ENCODE results near the gene PCDHA11.
A peak's percentile ranks its signal among the peaks of the same experiment; 100 is the strongest.
"Not testable (repeated sequence)": the region's sequence is repeated elsewhere in the genome, so short reads cannot be mapped to it uniquely, and the experiment has no call there.

Gene PCDHA11, protein sequence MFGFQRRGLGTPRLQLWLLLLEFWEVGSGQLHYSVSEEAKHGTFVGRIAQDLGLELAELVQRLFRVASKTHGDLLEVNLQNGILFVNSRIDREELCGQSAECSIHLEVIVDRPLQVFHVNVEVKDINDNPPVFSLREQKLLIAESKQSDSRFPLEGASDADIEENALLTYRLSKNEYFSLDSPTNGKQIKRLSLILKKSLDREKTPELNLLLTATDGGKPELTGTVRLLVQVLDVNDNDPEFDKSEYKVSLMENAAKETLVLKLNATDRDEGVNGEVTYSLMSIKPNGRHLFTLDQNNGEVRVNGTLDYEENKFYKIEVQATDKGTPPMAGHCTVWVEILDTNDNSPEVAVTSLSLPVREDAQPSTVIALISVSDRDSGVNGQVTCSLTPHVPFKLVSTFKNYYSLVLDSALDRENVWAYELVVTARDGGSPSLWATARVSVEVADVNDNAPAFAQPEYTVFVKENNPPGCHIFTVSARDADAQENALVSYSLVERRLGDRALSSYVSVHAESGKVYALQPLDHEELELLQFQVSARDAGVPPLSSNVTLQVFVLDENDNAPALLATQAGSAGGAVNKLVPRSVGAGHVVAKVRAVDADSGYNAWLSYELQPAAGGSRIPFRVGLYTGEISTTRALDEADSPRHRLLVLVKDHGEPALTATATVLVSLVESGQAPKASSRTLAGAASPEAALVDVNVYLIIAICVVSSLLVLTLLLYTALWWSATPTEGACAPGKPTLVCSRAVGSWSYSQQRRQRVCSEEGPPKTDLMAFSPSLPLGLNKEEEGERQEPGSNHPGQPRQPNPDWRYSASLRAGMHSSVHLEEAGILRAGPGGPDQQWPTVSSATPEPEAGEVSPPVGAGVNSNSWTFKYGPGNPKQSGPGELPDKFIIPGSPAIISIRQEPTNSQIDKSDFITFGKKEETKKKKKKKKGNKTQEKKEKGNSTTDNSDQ

DNA sequence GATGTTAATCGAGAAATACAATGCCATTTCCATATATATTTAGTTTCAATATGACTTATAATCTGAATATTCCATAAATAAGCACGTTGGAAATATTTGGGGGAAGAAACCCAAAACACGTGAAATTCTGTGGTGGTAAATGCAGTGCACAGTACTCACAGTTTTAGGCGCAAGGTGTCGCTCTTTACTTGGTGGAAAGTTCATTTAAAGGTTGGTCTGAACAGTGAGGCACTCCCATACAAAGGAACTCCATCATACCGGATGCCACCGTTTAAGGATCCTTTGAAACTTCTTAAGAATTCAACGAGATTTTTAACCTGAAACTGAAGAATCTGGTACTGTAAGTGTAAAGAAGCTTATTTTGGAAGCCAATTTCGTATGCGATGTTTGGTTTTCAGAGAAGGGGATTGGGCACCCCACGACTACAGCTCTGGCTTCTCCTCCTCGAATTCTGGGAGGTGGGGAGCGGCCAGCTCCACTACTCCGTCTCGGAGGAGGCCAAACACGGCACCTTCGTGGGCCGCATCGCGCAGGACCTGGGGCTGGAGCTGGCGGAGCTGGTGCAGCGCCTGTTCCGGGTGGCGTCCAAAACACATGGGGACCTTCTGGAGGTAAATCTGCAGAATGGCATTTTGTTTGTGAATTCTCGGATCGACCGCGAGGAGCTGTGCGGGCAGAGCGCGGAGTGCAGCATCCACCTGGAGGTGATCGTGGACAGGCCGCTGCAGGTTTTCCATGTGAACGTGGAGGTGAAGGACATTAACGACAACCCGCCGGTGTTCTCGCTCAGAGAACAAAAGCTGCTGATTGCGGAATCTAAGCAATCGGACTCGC lies at the start of gene PCDHA11:
Gene PCDHA11 (plus strand): TSS at position 237 of the 834 bp plus-strand sequence. CDS start 147 bp downstream, at position 384.
- peak; percentile 83 for FAIRE-seq

DNA sequence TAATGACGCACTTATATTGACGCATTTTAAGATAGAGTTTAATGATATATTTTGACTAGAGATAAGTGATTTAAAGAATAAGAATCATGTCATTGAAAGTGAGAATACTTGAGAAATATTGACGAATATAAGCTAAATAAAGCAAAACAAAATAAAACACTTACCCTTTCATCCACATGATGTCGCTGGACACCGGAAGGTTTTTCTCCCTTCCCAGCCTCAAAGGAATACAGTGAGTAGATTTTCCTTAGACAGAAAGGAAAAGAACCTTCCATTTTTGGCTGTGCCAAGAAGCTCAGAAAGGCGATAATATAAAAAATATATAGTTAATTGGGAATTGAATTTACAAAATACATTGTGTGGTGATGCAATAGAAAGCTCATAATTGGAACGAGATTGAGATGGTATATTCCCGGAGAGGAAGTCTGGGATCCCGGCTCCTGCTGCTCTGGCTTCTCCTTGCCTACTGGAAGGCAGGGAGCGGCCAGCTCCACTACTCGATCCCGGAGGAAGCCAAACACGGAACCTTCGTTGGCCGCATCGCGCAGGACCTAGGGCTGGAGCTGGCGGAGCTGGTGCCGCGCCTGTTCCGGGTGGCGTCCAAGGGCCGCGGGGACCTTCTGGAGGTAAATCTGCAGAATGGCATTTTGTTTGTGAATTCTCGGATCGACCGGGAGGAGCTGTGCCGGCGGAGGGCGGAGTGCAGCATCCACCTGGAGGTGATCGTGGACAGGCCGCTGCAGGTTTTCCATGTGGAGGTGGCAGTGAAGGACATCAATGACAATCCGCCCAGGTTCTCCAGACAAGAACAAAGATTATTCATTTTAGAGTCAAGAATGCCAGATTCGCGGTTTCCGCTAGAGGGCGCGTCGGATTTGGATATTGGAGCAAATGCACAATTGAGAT lies 47.1 kb upstream of the PCDHA11 start, which contains the start of gene PCDHA5:
Gene PCDHA5 (plus strand): TSS at position 239 of the 906 bp plus-strand sequence.
- no peak for FAIRE-seq

DNA sequence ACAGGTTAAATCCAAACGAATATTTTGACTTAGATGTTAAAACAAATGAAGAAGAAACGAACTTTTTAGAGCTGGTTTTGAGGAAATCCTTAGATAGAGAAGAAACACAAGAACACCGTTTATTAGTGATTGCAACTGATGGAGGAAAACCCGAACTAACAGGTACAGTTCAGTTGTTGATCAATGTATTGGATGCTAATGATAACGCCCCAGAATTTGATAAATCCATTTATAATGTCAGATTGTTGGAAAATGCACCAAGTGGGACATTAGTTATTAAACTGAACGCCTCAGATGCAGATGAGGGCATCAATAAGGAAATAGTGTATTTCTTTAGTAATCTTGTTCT lies 46.5 kb upstream of the PCDHA11 start:
- FAIRE-seq, result no peak

DNA sequence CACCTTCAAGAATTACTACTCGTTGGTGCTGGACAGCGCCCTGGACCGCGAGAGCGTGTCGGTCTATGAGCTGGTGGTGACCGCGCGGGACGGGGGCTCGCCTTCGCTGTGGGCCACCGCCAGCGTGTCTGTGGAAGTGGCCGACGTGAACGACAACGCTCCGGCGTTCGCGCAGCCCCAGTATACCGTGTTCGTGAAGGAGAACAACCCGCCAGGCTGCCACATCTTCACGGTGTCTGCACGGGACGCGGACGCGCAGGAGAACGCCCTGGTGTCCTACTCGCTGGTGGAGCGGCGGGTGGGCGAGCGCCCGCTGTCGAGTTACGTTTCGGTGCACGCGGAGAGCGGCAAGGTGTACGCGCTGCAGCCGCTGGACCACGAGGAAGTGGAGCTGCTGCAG lies 45.8 kb upstream of the PCDHA11 start:
- FAIRE-seq, result not testable (repeated sequence)

DNA sequence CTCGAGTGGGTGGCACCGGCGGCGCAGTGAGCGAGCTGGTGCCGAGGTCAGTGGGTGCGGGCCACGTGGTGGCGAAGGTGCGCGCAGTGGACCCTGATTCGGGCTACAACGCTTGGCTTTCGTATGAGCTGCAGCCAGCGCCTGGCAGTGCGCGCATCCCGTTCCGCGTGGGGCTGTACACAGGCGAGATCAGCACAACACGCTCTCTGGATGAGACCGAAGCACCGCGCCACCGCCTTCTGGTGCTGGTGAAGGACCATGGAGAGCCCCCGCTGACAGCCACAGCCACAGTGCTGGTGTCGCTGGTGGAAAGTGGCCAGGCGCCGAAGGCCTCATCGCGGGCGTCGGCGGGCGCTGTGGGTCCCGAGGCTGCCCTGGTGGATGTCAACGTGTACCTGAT lies 45.3 kb upstream of the PCDHA11 start:
- FAIRE-seq, result no peak

DNA sequence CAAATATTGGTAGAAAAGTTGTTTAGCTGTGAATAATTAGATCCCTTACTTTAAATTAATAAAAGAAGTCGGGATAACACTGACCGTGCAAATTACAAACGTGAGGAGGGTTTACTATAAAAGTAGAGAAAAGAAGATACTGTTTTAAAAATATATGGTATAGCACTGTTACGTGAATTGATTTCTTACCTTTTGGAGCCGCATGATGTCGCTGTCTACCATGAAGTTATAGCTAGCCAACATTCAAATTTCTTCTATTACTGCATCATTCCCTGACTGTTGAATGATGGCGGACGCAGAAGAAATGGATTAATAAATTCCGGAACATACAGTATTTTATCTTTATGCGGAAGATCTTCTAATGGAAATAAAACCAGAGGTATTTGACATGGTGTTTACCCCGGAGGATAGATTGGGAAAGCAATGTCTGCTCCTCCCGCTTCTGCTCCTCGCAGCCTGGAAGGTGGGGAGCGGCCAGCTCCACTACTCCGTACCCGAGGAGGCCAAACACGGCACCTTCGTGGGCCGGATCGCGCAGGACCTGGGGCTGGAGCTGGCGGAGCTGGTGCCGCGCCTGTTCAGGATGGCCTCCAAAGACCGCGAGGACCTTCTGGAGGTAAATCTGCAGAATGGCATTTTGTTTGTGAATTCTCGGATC lies 40.9 kb upstream of the PCDHA11 start, which contains the start of gene PCDHA6:
Gene PCDHA6 (plus strand): TSS at position 257 of the 658 bp plus-strand sequence. CDS start 132 bp downstream, at position 389.
- FAIRE-seq, result no peak

DNA sequence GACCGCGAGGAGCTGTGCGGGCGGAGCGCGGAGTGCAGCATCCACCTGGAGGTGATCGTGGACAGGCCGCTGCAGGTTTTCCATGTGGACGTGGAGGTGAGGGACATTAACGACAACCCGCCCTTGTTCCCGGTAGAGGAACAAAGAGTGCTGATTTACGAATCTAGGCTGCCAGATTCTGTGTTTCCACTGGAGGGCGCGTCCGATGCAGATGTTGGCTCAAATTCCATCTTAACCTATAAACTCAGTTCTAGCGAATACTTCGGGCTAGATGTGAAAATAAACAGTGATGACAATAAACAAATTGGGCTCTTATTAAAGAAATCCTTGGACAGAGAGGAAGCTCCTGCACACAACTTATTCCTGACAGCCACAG lies 40.4 kb upstream of the PCDHA11 start:
- FAIRE-seq, result no peak

DNA sequence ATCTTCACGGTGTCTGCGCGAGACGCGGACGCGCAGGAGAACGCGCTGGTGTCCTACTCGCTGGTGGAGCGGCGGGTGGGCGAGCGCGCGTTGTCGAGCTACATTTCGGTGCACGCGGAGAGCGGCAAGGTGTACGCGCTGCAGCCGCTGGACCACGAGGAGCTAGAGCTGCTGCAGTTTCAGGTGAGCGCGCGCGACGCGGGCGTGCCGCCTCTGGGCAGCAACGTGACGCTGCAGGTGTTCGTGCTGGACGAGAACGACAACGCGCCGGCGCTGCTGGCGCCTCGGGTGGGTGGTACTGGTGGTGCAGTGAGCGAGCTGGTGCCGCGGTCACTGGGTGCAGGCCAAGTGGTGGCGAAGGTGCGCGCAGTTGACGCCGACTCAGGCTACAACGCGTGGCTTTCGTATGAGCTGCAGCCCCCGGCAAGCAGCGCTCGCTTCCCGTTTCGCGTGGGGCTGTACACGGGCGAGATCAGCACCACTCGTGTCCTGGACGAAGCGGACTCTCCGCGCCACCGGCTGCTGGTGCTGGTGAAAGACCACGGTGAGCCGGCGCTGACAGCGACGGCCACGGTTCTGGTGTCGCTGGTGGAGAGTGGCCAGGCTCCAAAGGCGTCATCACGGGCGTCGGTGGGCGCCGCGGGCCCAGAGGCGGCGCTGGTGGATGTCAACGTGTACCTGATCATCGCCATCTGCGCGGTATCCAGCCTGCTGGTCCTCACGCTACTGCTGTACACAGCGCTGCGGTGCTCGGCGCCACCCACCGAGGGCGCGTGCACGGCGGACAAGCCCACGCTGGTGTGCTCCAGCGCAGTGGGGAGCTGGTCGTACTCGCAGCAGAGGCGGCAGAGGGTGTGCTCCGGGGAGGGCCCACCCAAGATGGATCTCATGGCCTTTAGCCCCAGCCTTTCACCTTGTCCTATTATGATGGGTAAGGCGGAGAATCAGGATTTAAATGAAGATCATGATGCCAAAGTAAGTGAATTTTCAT lies 39.0 kb upstream of the PCDHA11 start:
- not testable (repeated sequence) for FAIRE-seq

DNA sequence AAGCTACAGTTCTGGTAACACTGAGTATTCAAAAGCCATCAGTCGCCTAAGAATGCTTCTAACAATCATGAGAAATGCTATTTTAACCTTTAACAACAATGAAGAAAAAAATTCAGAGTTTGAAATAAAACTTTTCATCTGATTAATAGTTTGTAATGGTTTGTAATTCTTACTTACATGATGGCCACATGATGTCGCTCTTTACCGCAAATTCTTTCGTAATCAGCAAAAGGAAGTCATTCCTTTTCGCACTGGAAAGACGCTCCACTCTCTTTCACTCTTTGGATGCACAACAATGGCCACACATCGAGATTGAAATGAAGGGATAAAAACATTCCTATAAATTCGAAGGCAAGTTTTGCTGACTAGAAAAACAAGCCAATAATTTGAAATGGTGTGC lies 34.8 kb upstream of the PCDHA11 start, which contains the start of gene PCDHA7:
Gene PCDHA7 (plus strand): TSS at position 277 of the 400 bp plus-strand sequence. CDS start 115 bp downstream, at position 392.
- FAIRE-seq, result no peak

DNA sequence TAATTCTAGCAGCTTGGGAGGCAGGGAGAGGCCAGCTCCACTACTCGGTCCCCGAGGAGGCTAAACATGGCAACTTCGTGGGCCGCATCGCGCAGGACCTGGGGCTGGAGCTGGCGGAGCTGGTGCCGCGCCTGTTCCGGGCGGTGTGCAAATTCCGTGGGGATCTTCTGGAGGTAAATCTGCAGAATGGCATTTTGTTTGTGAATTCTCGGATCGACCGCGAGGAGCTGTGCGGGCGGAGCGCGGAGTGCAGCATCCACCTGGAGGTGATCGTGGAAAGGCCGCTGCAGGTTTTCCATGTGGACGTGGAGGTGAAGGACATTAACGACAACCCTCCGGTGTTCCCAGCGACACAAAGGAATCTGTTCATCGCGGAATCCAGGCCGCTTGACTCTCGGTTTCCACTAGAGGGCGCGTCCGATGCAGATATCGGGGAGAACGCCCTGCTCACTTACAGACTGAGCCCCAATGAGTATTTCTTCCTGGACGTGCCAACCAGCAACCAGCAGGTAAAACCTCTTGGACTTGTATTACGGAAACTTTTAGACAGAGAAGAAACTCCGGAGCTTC lies 34.2 kb upstream of the PCDHA11 start:
- not testable (repeated sequence) for FAIRE-seq

DNA sequence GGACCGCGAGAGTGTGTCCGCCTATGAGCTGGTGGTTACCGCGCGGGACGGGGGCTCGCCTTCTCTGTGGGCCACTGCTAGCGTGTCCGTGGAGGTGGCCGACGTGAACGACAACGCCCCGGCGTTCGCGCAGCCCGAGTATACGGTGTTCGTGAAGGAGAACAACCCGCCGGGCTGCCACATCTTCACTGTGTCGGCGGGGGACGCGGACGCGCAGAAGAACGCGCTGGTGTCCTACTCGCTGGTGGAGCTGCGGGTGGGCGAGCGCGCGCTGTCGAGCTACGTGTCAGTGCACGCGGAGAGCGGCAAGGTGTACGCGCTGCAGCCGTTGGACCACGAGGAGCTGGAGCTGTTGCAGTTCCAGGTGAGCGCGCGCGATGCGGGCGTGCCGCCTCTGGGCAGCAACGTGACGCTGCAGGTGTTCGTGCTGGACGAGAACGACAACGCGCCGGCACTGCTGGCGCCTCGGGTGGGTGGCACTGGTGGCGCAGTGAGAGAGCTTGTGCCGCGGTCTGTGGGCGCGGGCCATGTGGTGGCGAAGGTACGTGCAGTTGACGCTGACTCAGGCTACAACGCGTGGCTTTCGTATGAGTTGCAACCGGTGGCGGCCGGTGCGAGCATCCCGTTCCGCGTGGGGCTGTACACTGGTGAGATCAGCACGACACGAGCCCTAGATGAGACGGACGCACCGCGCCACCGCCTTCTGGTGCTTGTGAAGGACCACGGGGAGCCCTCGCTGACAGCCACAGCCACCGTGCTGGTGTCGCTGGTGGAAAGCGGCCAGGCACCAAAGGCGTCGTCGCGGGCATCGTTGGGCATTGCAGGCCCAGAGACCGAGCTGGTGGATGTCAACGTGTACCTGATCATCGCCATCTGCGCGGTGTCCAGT lies 32.9 kb upstream of the PCDHA11 start:
- no peak for FAIRE-seq

DNA sequence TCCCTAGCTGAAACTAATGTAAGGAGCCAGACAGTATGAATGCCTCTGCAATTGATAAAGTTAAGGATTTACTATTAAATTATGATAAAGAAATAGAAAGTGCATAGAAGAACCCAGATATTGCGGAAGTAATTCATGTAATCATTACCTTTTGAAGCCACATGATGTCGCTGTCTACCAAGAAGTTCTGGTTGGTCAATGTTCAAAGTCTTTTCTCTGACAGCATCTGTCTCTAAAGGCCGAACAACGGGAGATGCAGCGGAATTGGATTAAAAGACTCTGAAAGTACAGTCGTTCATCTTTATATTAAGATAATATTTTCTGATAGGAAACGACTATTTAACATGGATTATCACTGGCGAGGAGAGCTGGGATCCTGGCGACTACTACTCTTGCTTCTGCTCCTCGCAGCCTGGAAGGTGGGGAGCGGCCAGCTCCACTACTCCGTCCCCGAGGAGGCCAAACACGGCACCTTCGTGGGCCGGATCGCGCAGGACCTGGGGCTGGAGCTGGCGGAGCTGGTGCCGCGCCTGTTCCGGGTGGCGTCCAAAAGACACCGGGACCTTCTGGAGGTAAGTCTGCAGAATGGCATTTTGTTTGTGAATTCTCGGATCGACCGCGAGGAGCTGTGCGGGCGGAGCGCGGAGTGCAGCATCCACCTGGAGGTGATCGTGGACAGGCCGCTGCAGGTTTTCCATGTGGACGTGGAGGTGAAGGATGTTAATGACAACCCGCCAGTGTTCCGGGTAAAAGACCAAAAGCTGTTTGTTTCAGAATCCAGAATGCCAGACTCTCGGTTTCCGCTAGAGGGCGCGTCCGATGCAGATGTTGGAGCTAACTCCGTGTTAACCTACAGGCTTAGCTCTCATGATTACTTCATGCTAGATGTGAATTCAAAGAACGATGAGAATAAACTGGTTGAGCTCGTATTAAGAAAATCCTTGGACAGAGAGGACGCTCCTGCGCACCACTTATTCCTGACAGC lies 27.5 kb upstream of the PCDHA11 start, which contains the start of gene PCDHA8:
Gene PCDHA8 (plus strand): TSS at position 210 of the 985 bp plus-strand sequence. CDS start 135 bp downstream, at position 345.
- peak; percentile 92 for FAIRE-seq

DNA sequence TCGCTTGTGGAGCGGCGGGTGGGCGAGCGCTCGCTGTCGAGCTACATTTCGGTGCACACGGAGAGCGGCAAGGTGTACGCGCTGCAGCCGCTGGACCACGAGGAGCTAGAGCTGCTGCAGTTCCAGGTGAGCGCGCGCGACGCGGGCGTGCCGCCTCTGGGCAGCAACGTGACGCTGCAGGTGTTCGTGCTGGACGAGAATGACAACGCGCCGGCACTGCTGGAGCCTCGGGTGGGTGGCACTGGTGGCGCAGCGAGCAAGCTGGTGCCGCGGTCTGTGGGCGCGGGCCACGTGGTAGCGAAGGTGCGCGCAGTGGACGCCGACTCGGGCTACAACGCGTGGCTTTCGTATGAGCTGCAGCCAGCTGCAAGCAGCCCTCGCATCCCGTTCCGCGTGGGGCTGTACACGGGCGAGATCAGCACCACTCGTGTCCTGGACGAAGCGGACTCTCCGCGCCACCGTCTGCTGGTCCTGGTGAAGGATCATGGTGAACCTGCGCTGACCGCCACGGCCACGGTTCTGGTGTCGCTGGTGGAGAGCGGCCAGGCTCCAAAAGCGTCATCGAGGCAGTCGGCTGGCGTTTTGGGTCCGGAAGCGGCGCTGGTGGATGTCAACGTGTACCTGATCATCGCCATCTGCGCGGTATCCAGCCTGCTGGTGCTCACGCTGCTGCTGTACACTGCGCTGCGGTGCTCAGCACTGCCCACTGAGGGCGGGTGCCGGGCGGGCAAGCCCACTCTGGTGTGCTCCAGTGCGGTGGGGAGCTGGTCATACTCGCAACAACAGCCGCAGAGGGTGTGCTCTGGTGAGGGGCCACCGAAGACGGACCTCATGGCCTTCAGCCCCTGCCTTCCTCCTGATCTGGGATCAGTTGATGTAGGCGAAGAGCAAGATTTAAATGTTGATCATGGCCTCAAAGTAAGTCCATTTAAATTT lies 25.7 kb upstream of the PCDHA11 start:
- no peak for FAIRE-seq

DNA sequence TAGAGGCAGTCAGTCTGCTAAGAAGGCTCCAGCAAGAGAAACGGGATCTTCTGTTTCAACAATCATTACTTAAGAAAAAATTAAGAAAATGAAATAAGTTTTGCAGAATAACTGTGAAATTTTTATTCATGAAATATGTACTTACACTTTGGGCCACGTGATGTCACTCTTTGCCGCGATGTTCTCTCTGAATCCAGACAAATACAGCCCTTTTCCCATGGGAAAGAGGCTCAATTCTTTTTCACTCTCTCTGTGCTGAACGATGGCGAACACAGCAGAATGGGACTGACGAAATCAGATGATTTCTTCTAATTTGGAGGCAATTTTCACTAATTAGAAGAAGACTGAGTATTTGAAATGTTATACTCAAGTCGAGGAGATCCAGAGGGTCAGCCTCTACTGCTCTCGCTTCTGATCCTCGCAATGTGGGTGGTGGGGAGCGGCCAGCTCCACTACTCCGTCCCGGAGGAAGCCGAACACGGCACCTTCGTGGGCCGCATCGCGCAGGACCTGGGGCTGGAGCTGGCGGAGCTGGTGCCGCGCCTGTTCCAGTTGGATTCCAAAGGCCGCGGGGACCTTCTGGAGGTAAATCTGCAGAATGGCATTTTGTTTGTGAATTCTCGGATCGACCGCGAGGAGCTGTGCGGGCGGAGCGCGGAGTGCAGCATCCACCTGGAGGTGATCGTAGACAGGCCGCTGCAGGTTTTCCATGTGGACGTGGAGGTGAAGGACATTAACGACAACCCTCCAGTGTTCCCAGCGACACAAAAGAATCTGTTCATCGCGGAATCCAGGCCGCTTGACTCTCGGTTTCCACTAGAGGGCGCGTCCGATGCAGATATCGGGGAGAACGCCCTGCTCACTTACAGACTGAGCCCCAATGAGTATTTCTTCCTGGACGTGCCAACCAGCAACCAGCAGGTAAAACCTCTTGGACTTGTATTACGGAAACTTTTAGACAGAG lies 20.3 kb upstream of the PCDHA11 start, which contains the start of gene PCDHA9:
Gene PCDHA9 (plus strand): TSS at position 244 of the 964 bp plus-strand sequence. CDS start 114 bp downstream, at position 358.
- not testable (repeated sequence) for FAIRE-seq
